Measurements from ENCODE around the gene MEI4.
"Not testable (repeated sequence)": the region's sequence is repeated elsewhere in the genome, so short reads cannot be mapped to it uniquely, and the experiment has no call there.

The MEI4 gene

GRCh38 chr6:77652739-77653138, at the start of gene MEI4:
Gene MEI4 (plus strand): TSS chr6:77653039. CDS start chr6:77690672, 37,633 bp downstream.
- DNase-seq, result no peak

DNA sequence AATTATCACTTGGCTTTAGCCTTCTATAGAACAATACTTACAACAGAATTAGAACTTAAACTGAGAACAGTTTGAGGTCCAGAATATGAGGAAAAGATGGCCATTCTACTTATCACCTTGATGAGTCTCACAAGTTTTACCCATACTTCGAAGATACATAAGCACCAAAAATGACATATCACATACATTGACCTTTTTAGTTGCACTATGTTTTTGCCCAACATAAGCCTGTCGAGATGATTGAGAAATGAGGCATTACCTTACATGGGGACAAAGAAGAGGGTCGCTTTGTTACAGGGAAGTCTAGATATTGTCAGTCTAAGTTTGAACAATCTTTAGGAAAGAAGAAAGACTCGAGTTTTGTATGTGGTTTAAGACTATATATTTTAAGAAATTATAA, 48.4 kb upstream of the MEI4 start:
- no peak for DNase-seq

- no peak for DNase-seq
Observed at GRCh38 chr6:77607004-77607403, 45.8 kb upstream of the MEI4 start.

DNA sequence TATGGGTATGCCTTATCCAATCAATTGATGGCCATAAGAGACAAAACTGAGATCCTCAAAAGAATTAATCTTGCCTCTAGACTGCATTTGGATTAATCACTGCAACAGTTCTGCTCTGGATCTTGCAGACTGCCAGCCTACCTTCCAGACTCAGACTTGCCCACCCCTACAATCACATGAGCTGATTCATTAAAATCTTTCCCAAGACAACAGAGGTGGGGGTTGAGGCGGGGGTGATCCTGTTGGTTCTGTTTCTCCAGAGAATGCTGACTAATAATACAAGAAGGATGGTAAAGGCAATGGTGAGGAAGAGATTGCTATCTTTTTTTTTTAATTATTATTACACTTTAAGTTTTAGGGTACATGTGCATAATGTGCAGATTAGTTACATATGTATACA, 43.7 kb upstream of the MEI4 start:
- DNase-seq, result no peak

GRCh38 chr6:77619114-77619513, 33.7 kb upstream of the MEI4 start:
- DNase-seq, result no peak

GRCh38 chr6:77620278-77620882, 32.5 kb upstream of the MEI4 start:
- DNase-seq, result no peak

DNA sequence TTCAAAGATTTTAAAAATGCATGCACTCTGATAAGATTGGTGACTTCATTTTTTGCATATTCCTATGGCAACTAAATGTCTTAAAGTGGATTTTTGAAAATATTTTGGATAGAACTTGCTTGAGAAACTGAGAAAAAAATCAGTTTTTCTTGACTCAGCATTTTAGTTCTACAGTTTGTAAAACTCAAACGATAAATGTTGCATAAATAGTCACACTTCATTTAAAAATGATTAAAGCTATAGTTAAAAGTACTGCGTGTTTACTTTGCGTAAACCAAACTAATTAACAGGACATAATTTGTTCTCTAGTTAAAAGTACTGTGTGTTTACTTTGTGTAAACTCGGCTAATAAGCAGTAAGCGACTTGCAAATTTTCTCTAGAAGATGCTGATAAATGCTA, 28.3 kb upstream of the MEI4 start:
- DNase-seq, result no peak

DNA sequence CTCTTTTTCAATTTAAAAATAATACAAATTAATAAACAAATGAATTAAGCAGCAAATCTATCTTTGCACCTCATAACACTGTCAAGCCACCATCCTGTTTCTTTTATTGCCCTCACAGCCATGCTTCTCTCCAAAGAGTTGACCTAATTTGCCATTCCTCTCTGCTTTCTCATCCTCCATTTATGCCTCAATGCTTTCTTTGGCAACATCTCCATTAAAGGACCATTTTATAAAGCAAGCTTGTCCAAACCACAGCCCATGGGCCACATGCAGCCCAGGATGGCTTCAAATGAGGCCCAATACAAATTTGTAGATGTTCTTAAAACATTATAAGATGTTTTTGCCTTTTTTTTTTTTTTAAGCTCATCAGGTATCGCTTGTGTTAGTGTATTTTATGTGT, 26.4 kb upstream of the MEI4 start:
- no peak for DNase-seq

DNA sequence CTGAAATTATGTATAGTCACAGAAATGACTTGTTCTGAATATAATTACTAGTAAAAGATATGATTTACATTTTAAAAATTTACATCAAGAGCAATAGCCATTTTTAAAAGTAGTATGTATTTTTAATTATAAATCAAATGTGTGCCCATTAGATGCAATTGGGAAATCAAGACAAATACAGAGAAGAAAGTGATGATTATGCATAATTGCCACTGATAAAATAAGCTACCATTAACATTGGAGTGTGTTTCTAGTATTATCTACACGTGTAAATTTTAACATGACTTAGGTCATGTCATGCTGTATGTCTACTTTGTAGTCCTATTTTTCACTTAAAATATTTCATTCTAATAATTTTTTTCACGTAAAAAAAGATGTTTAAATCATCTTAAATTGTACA, 22.8 kb upstream of the MEI4 start:
- DNase-seq, result no peak

GRCh38 chr6:77633471-77633870, 19.4 kb upstream of the MEI4 start:
- no peak for DNase-seq

DNA sequence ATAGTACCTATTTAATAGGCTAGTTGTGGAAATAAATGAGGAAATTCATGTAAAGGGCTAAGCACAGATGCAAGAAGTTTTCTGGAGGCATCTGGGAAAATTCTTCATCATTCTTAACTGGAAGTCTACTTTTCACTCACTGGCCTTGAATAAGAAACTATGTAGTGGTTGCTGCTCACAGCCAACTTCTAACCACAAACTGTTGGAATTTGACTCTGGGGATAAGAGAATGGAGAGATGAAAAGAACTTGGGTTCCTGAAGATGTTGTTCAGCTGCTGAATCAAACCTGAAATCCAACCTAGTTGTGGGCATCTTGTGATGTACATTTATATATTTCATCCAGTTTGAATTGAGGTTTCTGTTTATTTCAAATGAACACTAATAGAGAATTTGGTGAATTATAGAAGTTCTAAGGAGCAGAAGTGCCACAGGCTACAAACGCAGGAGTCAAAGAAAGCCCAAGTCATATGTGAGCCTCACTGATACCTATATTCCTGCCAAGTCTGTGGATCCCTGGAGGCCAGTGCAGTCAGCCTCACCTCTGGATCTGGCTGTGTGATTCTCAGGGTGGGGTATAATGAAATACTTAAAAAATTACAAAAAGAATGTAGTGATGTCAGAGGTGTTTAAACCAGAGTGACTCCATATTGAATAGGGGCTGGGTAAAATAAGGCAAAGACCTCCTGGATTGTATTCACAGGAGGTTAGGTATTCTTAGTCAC, 18.7 kb upstream of the MEI4 start:
- DNase-seq, result no peak

GRCh38 chr6:77638129-77638830, 14.6 kb upstream of the MEI4 start:
- no peak for DNase-seq

DNA sequence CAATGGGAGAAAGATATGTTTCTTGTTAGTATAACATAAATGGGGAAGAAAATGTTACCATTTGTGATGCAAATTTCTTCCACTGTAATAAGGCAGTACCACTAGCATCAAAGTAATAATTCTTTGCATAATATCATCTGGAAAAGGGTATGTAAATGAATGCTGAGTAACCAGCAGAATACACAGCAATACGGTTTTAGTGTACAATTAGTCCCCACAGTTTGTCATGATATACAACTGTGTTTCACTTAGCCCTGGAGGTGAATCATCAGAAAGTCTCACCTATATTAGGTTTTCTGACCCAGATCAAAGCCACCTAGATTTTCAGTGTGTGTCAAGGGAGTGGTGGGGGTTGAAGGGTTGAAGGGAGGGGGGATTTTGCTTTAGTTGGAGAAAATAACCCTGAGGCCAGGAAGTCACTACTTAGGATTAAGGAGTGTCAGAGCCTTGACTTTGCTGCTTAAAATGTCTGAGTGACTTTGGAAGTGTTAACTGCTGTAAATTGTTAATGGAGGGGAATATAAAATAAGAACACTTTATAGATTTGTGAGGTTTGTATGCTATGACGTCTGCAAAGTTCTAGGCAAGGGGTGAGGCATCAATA, 8.6 kb upstream of the MEI4 start:
- no peak for DNase-seq

DNA sequence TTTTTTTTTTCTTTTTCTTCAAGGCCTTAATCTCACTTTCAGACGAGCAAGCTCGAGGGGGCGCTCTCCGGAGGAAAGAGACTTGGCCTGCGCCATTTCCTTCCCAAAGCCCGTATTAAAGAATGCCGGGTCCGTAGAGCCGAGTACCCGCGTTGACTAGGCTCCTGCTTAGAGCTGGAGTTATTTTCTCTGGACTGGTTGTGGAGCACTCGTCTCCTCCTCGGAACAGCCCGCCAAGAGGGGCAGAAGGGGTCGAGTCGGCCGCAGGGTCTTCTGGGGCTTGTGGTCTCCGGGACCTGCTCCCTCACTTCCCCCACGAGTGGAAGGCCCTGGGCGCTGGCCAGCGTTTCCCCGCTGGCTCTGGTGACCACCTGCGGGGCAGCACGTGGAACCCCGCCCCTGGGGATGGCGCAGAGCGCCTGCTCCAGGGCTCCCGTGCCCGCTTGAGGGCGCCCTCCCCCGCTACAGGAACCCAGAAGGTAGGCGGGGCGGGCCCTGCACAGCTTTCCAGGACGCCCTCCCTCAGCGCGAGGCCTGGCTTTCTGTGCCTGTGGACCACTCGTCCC, 2.7 kb upstream of the MEI4 start:
- no peak for DNase-seq

DNA sequence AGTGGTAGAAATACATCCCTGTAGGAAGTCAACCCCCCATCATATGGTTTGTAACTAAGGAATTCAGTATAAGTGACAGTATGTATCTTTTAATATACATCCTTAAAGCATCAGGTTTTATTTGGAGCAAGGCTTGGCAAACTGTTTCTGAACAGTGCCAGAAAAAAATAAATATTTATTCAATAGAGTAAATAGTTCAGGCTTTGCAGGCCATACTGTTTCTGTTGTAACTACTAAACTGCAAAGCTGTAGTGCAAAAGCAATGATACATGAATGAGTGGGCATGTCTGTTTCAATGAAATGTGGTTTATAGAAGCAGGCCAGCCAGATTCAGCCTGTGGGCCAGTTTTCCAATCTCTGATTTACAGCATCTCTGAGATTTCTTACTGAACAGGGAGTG, 977 bp downstream of the MEI4 start:
- DNase-seq, result no peak

DNA sequence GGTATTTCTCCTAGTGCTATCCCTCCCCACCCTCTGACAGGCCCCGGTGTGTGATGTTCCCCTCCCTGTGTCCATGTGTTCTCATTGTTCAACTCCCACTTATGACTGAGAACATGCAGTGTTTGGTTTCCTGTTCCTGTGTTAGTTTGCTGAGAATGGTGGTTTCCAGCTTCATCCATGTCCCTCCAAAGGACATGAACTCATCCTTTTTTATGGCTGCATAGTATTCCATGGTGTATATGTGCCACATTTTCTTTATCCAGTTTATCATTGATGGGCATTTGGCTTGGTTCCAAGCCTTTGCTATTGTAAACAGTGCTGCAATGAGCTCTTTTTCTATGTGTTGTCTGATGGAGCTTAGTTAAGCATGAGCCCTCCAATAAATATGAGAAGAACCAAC, 2.2 kb downstream of the MEI4 start:
- DNase-seq, result not testable (repeated sequence)

DNA sequence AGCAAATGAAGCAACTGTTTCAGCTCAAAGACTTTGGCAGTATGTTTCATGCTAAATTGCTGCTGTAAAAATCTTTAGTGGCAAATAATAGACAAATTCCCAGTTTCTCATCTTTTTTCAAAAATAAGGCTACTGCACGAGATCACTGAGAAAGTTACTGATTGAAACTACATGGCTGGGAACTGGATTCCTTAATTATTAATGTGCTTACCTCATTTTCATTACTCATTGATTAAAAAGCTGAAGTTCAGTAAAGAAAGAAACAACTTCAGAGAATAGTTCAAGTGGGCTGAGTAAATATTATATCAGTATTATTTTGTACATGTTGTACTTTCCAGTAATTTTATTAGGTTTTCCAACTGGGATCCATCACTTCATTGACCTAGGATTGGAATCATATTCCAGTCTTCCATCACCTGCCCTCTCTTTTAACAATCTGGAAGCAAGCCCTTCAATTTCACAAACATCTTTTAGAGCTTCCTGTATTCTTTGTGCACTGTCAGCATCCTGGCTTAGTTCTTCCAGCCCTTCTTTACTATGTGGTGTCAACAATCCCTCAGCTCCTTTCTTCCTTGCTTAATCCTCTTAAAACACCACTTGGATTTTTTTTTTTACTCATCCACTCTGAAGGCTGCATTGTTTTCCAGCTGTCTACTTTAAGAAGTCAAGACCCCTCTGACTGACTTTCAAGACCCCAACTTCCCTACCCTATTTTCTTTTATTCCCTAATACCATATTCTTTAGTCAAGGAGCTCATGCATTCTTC, 4.3 kb downstream of the MEI4 start:
- DNase-seq, result no peak

GRCh38 chr6:77666340-77666739, 13.5 kb downstream of the MEI4 start:
- DNase-seq, result no peak

DNA sequence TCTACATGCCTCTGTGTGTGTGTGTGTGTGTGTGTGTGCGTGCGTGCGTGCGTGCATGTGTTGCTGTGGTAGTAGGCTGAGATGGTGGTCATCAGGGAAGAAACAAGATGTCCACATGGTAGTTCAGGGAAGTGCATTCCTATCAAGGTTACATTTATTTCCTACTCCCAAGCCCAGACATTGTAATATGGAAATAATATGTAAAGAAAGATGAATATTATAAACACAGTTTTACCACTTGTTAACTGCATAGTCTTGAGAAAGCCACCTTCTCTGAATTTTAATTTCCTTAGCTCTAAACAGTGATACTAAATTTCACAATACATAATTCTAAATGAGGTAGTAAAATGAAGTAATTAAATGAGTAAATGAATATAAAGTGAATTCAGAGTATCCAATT, 14.0 kb downstream of the MEI4 start:
- no peak for DNase-seq

GRCh38 chr6:77669913-77670312, 17.1 kb downstream of the MEI4 start:
- no peak for DNase-seq

DNA sequence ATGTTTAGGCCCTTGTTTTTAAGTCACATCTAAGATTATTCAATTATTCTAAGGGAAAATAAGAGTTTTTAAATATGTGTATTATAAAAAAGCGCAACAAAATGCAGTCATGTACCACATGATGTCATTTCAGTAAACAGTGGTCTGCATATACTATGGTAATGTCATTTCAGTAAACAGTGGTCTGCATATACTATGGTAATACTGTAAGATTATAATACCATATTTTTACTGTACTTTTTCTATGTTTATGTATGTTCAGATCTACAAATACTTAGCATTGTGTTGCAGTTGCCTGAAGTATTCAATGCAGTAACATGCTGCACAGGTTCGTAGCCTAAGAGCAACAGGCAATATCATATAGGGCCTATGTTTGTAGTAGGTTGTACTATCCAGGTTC, 21.4 kb downstream of the MEI4 start:
- DNase-seq, result no peak

- no peak for DNase-seq
Observed at GRCh38 chr6:77678048-77678447, 25.2 kb downstream of the MEI4 start.

DNA sequence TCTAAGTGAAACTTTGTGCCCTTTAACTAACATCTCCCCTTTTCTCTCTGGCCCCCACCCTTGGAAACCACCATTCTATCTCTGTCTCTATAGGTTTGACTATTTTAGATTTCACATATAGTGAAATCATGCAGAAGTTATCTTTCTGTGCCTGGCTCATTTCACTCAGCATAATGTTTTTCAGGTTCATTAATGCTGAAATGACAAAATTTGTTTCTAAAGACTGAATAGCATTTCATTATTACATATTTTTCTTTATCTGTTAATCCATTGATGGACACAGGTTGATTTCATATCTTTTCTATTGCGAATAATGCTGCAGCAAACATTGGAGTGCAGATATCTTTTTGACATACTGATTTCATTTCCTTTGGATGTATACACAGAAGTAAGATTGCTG, 30.7 kb downstream of the MEI4 start:
- DNase-seq, result no peak
